DMS153 treated with DMSO at 0.1 percent for 48 hours (cell line): ENCODE results near the gene CHST6.
"Not testable (repeated sequence)": the region's sequence is repeated elsewhere in the genome, so short reads cannot be mapped to it uniquely, and the experiment has no call there.

Experiments
- DNase-seq: peaks from one replicate; lab custom pipeline; 2025; ENCODE audit not compliant: unreplicated experiment; lab: John Stamatoyannopoulos, UW

The CHST6 gene

GRCh38 chr16:75503801-75504200 lies 8.6 kb upstream of the CHST6 start:
- DNase-seq: no peak

- DNase-seq: no peak
Observed at GRCh38 chr16:75502916-75503605, 7.8 kb upstream of the CHST6 start.

GRCh38 chr16:75501820-75502219 lies 6.6 kb upstream of the CHST6 start:
- DNase-seq: not testable (repeated sequence)

- no peak for DNase-seq
Observed at GRCh38 chr16:75501359-75501758, 6.1 kb upstream of the CHST6 start.

GRCh38 chr16:75498605-75499322 lies 3.5 kb upstream of the CHST6 start:
- DNase-seq: peak; percentile 15

GRCh38 chr16:75497558-75497957 lies 2.3 kb upstream of the CHST6 start:
- no peak for DNase-seq

DNA sequence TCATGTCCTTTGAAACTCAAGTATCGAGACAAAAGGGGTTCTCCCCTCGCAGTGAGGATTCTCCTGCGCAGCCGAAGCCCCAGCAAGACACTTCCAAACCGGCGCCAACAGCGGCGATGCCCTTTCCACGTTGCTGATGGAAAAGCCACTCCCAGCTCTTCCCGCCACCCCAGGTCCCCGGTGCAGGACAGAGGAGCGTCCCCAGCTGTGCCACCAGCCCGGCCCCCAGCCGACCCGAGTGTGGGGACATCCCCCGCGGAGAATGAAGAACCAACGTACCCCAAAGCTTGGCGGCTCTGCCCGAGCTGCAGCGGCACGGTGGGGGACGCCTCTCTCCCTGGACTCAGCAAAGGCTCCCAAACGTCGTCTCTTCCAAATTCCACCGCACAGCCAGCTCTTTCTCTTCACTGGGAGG lies 573 bp downstream of the CHST6 start:
- DNase-seq: no peak

DNA sequence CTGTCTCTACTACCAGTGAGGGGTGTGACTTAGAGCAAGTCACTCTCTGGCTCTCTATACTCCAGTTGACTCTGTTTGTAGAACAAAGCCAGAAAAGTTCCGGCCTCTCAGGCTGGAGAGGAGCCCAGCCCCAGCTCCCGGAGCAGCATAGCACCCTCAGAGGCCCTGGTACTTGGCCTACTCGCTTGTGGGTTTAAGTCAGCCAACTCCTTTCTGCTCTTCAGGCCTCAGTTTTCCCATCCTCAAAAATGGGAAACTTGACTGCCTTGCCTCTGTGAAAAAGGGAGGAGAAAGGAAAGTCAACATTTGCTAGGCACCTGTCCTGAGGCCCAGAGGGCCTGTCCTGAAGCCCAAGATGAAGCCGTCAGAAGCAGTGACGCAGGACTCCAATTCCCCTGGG lies 1.1 kb downstream of the CHST6 start:
- DNase-seq: no peak

DNA sequence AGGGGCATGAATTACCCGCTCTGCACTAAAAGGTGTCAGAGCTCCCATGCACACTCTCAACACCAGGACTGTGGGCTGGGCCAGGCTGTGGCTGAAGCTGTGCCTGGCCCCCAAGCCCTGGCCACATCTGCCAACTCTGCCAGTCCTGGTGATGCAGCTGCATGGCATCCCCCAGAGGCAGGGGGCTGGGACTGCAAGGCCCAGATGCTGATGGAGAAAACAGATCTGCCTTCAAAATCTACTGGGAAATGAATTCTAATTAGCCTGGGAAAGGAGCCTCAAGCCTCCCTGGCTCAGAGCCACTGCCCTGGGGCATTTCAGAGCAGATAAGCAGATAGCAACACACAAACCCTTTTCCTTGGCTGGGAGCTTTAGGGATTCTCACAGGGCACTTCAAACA lies 3.4 kb downstream of the CHST6 start:
- DNase-seq: peak; percentile 38

GRCh38 chr16:75488322-75488721 lies 6.9 kb downstream of the CHST6 start:
- DNase-seq: no peak

DNA sequence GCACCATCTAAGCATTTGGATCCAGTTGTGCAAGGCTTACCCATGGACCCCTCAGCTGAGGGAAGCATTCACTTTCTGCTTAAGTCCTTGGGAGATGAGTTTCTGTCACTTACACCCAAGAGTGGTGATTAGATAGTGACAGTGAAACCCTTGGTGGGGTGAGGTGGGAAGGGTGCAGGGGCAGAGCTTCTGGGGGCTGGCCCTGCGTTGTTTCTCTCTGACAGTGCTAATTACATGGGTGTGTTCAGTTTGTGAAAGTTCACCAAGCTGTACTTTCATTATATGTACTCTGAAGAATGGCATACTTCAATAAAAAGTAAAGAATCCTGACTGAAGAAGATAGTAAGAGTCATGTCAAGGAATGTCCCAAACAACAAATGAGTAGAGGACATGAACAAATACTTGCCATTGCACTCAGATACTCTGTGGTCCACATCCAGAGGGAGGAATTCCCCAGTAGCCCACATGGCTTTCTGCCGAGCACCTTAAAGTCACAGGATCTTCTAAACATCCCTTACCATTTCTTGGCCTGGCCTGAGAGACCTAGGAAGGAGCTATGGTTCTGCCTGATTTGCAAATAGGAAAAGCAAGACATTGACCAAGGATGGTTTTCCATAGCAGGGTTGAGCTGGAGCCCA lies 8.4 kb downstream of the CHST6 start:
- no peak for DNase-seq

- peak; percentile 71 for DNase-seq
Observed at GRCh38 chr16:75486014-75486675, 9.1 kb downstream of the CHST6 start.

DNA sequence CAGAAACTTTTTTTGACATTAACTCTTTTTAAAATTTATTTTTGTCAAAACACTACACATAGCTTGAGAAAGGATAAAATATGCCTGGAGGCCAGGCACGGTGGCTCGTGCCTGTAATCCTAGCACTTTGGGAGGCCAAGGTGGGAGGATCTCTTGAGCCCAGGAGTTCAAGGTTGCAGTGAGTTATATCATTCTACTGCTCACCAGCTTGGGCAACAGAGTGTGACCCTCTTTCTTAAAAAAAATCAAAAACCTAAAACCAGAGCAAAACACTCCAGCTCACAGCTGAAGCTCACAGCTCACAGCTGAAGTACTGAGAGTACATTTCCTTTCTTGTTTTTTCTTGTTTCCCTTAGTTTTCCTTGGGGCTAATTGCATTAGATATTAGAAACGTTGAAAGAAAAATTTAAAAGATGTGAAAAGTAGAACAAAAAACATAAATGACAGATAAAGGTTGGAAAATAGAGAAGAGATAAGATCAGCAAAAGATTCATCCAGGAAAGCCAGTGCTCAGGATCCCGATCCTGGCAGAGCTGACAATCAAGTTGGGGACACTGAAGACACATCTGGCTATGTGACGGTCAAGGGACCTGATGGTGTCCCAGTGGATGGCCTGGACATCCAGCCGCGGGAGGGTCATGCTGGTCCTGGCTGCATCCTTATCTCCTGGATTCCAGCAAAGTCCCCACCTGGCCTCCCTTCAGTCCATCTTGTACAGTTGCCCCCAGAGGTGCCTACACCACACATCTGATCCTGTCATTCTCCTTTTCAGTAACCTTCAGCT lies 9.8 kb downstream of the CHST6 start:
- DNase-seq: no peak

DNA sequence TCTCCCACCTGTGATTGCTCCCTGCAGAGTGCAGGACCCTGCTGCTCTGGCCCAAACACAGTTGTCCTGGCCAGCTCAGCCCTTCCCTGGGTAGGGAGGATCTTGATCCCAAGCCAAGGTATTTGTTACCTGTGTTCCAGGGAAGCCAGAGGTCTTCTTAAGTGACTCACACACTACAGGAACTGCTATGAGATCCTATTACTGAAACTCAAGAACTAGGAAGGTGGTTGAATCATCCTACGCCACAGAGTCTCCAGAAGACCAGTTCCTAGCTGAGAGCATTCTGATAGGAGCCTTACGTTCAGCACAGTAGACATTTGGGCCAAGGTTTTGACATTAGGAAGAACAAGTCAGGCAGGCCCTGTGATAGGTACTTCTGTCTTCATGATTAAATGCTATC lies 12.0 kb downstream of the CHST6 start:
- DNase-seq: no peak

DNA sequence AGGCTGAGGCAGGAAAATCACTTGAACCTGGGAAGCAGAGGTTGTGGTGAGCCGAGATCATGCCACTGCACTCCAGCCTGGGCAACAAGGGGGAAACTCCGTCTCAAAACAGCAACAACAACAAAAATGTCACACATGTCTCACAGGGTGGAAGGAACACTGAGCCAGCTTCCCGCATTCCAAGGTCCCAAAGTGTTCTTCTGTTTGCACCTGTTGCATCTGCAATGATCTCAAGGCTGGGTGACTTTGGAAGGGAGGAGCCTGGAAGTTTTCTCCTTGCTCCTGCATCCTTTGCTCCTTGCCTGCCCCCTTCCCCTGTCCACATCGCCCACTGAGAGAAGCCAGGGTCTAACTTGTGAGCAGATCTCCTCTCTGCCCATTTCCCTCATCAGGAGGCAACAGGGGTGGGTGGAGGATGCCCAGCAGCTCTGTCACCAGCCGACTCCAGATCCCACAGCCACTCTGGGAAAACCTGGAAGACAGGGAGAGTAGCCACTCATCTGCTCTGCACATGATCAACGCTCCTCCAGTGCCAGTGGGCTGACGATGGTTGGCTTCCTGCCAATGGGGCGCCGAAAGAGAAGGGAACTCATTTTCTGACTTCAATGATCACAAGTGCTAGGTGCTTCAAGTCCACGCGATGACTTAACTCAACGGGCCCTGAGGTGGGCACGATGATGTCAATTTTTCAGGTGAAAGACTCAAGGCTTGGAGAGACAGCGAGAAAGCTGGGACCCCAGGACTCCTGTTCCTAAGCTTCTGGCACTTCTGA lies 12.6 kb downstream of the CHST6 start:
- DNase-seq: no peak

- DNase-seq: no peak
Observed at GRCh38 chr16:75481475-75481874, 13.8 kb downstream of the CHST6 start.

- no peak for DNase-seq
Observed at GRCh38 chr16:75479421-75479990, 15.7 kb downstream of the CHST6 start.

DNA sequence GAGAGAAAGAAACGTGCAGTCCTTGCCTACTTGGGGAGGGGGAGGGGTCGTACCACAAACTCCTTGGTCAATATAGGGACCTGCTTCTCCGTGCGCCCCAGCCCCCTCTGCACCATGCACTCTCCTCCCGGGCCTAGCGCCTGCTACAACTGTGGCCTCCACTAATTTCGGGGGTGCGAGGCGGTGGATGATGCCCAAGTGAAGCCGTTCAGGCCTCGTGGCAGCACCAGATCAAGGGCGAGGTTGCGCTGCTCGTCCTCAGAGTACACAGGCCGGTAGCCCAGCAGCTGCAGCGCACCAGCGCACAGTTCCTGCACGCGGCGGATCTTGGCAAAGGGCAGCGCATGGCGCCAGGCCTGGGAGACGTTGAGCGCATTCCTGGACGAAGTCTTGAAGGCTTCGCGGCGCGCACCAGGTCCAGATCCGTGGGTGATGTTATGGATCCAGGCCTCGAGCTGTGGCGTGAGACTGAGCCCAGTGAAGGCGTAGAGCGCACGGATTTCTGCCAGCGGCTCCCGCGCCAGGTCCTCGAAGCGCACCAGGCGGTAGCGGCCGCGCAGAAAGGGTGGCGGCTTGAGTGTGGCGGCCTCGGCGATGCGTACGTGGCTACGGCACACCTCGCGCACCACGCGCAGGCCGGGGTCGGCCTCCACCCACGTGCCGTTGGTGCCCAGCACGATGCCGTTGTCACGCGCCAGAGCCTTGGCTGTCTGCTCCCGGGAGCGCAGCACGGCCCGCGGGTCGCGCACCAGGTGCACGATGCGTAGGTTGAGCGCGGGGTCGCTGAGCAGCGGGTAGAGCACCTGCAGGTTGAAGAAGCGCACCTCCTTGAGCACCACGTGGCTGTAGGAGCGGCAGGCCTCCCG lies 16.5 kb downstream of the CHST6 start:
- DNase-seq: no peak
